ENCODE data around the gene DBH.

DNA sequence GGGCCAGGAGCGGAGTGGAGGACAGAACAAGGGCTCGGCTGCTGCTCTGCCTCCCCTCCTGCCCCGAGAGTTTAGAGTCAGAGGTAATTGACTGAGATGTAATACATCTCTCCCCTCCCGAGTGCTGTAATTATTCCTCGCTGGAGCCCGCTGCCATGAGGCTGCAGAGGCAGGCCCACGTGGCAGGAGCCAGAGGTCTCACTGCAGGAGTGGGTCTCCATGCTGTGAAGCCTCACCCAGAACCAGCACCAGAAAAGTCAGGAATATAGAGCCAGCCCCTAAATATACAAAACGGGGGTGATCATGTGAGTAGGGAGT lies 29.5 kb upstream of the DBH start:
- TF ChIP-seq CTCF (IDR thresholded peaks at IDR 0.05; ENCODE audit: low read depth, low read length, poor library complexity, severe bottlenecking) = no peak
- no peak for TF ChIP-seq EZH2phosphoT487 (IDR thresholded peaks at IDR 0.05; ENCODE audit: borderline replicate concordance, low read length)
